NCI-H1105 (cell line): Measurements from ENCODE around the gene GPAT3.
"Not testable (repeated sequence)": the region's sequence is repeated elsewhere in the genome, so short reads cannot be mapped to it uniquely, and the experiment has no call there.

ENCODE experiments used
- DNase-seq: peaks from one replicate; lab custom pipeline; 2025; lab: John Stamatoyannopoulos, UW

GPAT3 gene

GRCh38 chr4:83552083-83552482 lies 16.2 kb downstream of the GPAT3 start:
- no peak for DNase-seq

GRCh38 chr4:83552924-83553323 lies 17.0 kb downstream of the GPAT3 start:
- no peak for DNase-seq

GRCh38 chr4:83556006-83556707 lies 20.2 kb downstream of the GPAT3 start:
- no peak for DNase-seq

GRCh38 chr4:83556816-83557215 lies 20.9 kb downstream of the GPAT3 start:
- DNase-seq, result no peak

GRCh38 chr4:83558059-83558653 lies 22.2 kb downstream of the GPAT3 start:
- no peak for DNase-seq

GRCh38 chr4:83558680-83559079 lies 22.8 kb downstream of the GPAT3 start:
- no peak for DNase-seq

GRCh38 chr4:83560523-83560922 lies 24.6 kb downstream of the GPAT3 start:
- no peak for DNase-seq

- no peak for DNase-seq
Observed at GRCh38 chr4:83561381-83561780, 25.5 kb downstream of the GPAT3 start.

GRCh38 chr4:83563998-83564397 lies 28.1 kb downstream of the GPAT3 start:
- DNase-seq, result no peak

GRCh38 chr4:83568062-83568461 lies 32.2 kb downstream of the GPAT3 start:
- no peak for DNase-seq

GRCh38 chr4:83569429-83569828 lies 33.5 kb downstream of the GPAT3 start:
- DNase-seq, result no peak

- no peak for DNase-seq
Observed at GRCh38 chr4:83569987-83570386, 34.1 kb downstream of the GPAT3 start.

GRCh38 chr4:83572848-83573247 lies 36.9 kb downstream of the GPAT3 start:
- no peak for DNase-seq

- no peak for DNase-seq
Observed at GRCh38 chr4:83574247-83574646, 38.3 kb downstream of the GPAT3 start.

GRCh38 chr4:83576237-83576636 lies 40.3 kb downstream of the GPAT3 start:
- DNase-seq, result not testable (repeated sequence)

GRCh38 chr4:83581411-83582288 lies 45.7 kb downstream of the GPAT3 start:
- DNase-seq, result no peak

GRCh38 chr4:83582289-83582785 lies 46.4 kb downstream of the GPAT3 start:
- DNase-seq, result peak; percentile 53

GRCh38 chr4:83585982-83586508 lies 50.1 kb downstream of the GPAT3 start:
- DNase-seq, result no peak

GRCh38 chr4:83589279-83589678 lies 53.4 kb downstream of the GPAT3 start:
- no peak for DNase-seq

GRCh38 chr4:83591056-83591455 lies 55.1 kb downstream of the GPAT3 start:
- no peak for DNase-seq

GRCh38 chr4:83591730-83592129 lies 55.8 kb downstream of the GPAT3 start:
- no peak for DNase-seq

GRCh38 chr4:83599183-83599582 lies 63.3 kb downstream of the GPAT3 start:
- no peak for DNase-seq
